IMR-90 (cell line): Measurements from ENCODE around the gene CHCT1. TPM values are rescaled to one million over a fixed set of nuclear protein-coding genes. Genes with fewer than 3 reads are reported as not detected.

Source experiments
- ATAC-seq: fragments of 200-7000 bp; cut with Tn5 transposase; 2 replicates; pipeline ENCODE4 v1.9.1; 2020; ENCODE audit warnings: low read depth, mild to moderate bottlenecking, moderate library complexity
- BruUV-seq: library from RNA; stranded (reverse); fragments of 400-500 nt; replicated peaks from 2 replicates; lab custom pipeline; 2021; lab: Mats Ljungman, UMichigan
- CTCF ChIA-PET: fragments of 300-600 bp; formaldehyde crosslinking; extraction: SDS; loops from one replicate; lab custom pipeline; 2021; ENCODE audit warnings: antibody characterized with exemption; lab: Yijun Ruan, JAX
- POLR2A ChIA-PET: fragments of 300-600 bp; sonication (Branson Sonifier 250); formaldehyde crosslinking; loops from one replicate; lab custom pipeline; 2022; ENCODE audit warnings: antibody characterized with exemption; ENCODE audit not compliant: unreplicated experiment; lab: Charles Lee
- DNase-seq: peaks from one replicate; pipeline ENCODE4 v3.0.0; 2013
- H2AFZ ChIP-seq: replicated peaks from 2 replicates; pipeline ENCODE3; 2013; ENCODE audit warnings: low read length, mild to moderate bottlenecking; ENCODE audit not compliant: poor library complexity
- H2AK5ac ChIP-seq: 2 replicates; pipeline ENCODE4 v1.6.1; 2013; ENCODE audit warnings: low read depth, low read length, inconsistent platforms
- H2AK9ac ChIP-seq: replicated peaks from 2 replicates; pipeline ENCODE3; 2013; ENCODE audit warnings: mild to moderate bottlenecking, low read depth, low read length, moderate library complexity; ENCODE audit not compliant: poor library complexity
- H2BK120ac ChIP-seq: 2 replicates; pipeline ENCODE4 v1.6.1; 2013; ENCODE audit warnings: low read depth, low read length, inconsistent platforms
- H2BK15ac ChIP-seq: 3 replicates; pipeline ENCODE4 v1.6.1; 2013; ENCODE audit warnings: low read depth, low read length, inconsistent platforms
- H2BK20ac ChIP-seq: 2 replicates; pipeline ENCODE4 v1.6.1; 2013; ENCODE audit warnings: low read depth, mild to moderate bottlenecking, inconsistent platforms, low read length, moderate library complexity
- H2BK5ac ChIP-seq: 2 replicates; pipeline ENCODE4 v1.6.1; 2013; ENCODE audit warnings: mild to moderate bottlenecking, low read depth, low read length, inconsistent platforms; ENCODE audit not compliant: poor library complexity, severe bottlenecking
- H3K14ac ChIP-seq: replicated peaks from 2 replicates; pipeline ENCODE4 v1.6.1; 2013; ENCODE audit warnings: low read depth, low read length, inconsistent platforms
- H3K18ac ChIP-seq: 2 replicates; pipeline ENCODE4 v1.6.1; 2013; ENCODE audit warnings: low read depth, low read length, control low read depth
- H3K23ac ChIP-seq: 2 replicates; pipeline ENCODE4 v1.6.1; 2013; ENCODE audit warnings: low read depth, low read length, inconsistent platforms
- H3K27ac ChIP-seq: 2 replicates; pipeline ENCODE4 v1.5.1; 2013; ENCODE audit warnings: mild to moderate bottlenecking, control low read depth, low read length; ENCODE audit not compliant: insufficient read depth
- H3K27me3 ChIP-seq: 2 replicates; pipeline ENCODE4 v1.6.1; 2013; ENCODE audit warnings: low read length; ENCODE audit not compliant: control insufficient read depth, insufficient read depth
- H3K36me3 ChIP-seq: 2 replicates; pipeline ENCODE4 v1.6.1; 2013; ENCODE audit warnings: low read length, mixed read lengths; ENCODE audit not compliant: control insufficient read depth, insufficient read depth
- H3K4ac ChIP-seq: 2 replicates; pipeline ENCODE4 v1.6.1; 2013; ENCODE audit warnings: low read depth, low read length, inconsistent platforms
- H3K4me1 ChIP-seq: 2 replicates; pipeline ENCODE4 v1.6.1; 2013; ENCODE audit warnings: low read length, mixed read lengths; ENCODE audit not compliant: control insufficient read depth, insufficient read depth
- H3K4me2 ChIP-seq: 2 replicates; pipeline ENCODE4 v1.6.1; 2013; ENCODE audit warnings: low read depth, mild to moderate bottlenecking, control low read depth, low read length, moderate library complexity
- H3K4me3 ChIP-seq: 2 replicates; pipeline ENCODE4 v1.5.1; 2013; ENCODE audit warnings: low read depth, mild to moderate bottlenecking, control low read depth, low read length, moderate library complexity; ENCODE audit not compliant: insufficient read depth
- H3K56ac ChIP-seq: 2 replicates; pipeline ENCODE4 v1.6.1; 2013; ENCODE audit warnings: low read length, inconsistent platforms; ENCODE audit not compliant: insufficient read depth; ENCODE audit errors: extremely low read depth
- H3K79me1 ChIP-seq, 2 experiments: 2 replicates each; pipeline ENCODE4 v1.6.1; 2013; ENCODE audit warnings: low read length in 2 of 2, inconsistent platforms in 1 of 2, low read depth in 1 of 2
- H3K9ac ChIP-seq: 2 replicates; pipeline ENCODE4 v1.6.1; 2013; ENCODE audit warnings: low read depth, low read length, control low read depth
- H3K9me1 ChIP-seq: 2 replicates; pipeline ENCODE4 v1.6.1; 2013; ENCODE audit warnings: low read length, inconsistent platforms; ENCODE audit not compliant: insufficient read depth
- H3K9me3 ChIP-seq: 2 replicates; pipeline ENCODE4 v1.6.1; 2013; ENCODE audit warnings: low read length; ENCODE audit not compliant: control insufficient read depth, insufficient read depth
- H4K20me1 ChIP-seq: 2 replicates; pipeline ENCODE4 v1.6.1; 2013; ENCODE audit warnings: low read length, inconsistent platforms; ENCODE audit not compliant: insufficient read depth
- H4K5ac ChIP-seq: 2 replicates; pipeline ENCODE4 v1.6.1; 2013; ENCODE audit warnings: mild to moderate bottlenecking, low read depth, low read length, control low read depth
- H4K8ac ChIP-seq, 2 experiments: 2 replicates each; pipeline ENCODE4 v1.6.1; 2013; ENCODE audit warnings: low read depth in 2 of 2, low read length in 2 of 2, control low read depth in 1 of 2, inconsistent platforms in 1 of 2
- H4K91ac ChIP-seq: 2 replicates; pipeline ENCODE4 v1.6.1; 2013; ENCODE audit warnings: low read depth, low read length, inconsistent platforms; ENCODE audit not compliant: insufficient read depth
- BHLHE40 ChIP-seq: fragments of 150-350 bp; IDR thresholded peaks from 2 replicates; pipeline ENCODE4 v1.6.1; 2016; ENCODE audit warnings: mild to moderate bottlenecking, low read depth, low read length
- CHD1 ChIP-seq: IDR thresholded peaks from 2 replicates; pipeline ENCODE4 v1.6.1; 2012; ENCODE audit warnings: low read depth, low read length, improper control_type of control experiment
- MAFK ChIP-seq: IDR thresholded peaks from 2 replicates; pipeline ENCODE4 v1.6.1; 2012; ENCODE audit warnings: low read depth, low read length, improper control_type of control experiment
- MAZ ChIP-seq: IDR thresholded peaks from 2 replicates; pipeline ENCODE4 v1.6.1; 2012; ENCODE audit warnings: low read depth, mild to moderate bottlenecking, low read length, improper control_type of control experiment, moderate library complexity, borderline replicate concordance
- MXI1 ChIP-seq: IDR thresholded peaks from 2 replicates; pipeline ENCODE4 v1.6.1; 2012; ENCODE audit warnings: low read depth, mild to moderate bottlenecking, low read length, moderate library complexity, borderline replicate concordance
- RAD21 ChIP-seq: IDR thresholded peaks from 2 replicates; pipeline ENCODE4 v1.6.1; 2012; ENCODE audit warnings: low read length, improper control_type of control experiment
- RFX5 ChIP-seq: IDR thresholded peaks from 2 replicates; pipeline ENCODE4 v1.8.0; 2012; ENCODE audit warnings: low read depth, mild to moderate bottlenecking, low read length, moderate library complexity
- WGBS, 2 experiments: methylation state at CpG; one replicate each; pipeline versions ENCODE4 v1.1.5 to v1.1.7; 2013; ENCODE audit warnings: missing lambda C conversion rate in 2 of 2; ENCODE audit not compliant: insufficient read length in 1 of 2; ENCODE audit errors: extremely low coverage in 2 of 2; 5-methylcytosine and 5-hydroxymethylcytosine counted together
- dilution Hi-C: fragments of 300-500 bp; cut with HindIII; formaldehyde crosslinking; loops from one replicate; pipeline ENCODE4 v1.14.3; 2018; ENCODE audit warnings: low sequenced_read_pairs; ENCODE audit not compliant: unreplicated experiment
- in situ Hi-C: fragments of 300-500 bp; cut with MboI; formaldehyde crosslinking; loops from 3 replicates; pipeline ENCODE4 v1.14.3; 2019; ENCODE audit warnings: low sequenced_read_pairs, inconsistent platforms, mixed read lengths
- intact Hi-C: fragments of 100-400 bp; cut with micrococcal nuclease; formaldehyde crosslinking; loops from 2 replicates; pipeline ENCODE4 v1.10.0; 2022
- polyA plus RNA-seq, 3 experiments: library from polyadenylated mRNA; depleted of rRNA; stranded (reverse); fragments of >200 nt; gene quantifications; 2 replicates each; pipeline ENCODE4 v1.2.3, GENCODE V29; 2012; ENCODE audit warnings: low replicate concordance in 1 of 3
- total RNA-seq: library from RNA; depleted of rRNA; stranded (reverse); fragments of >200 nt; gene quantifications from 2 replicates; pipeline ENCODE4 v1.2.3, GENCODE V29; 2012

The CHCT1 gene
- total and polyA plus RNA-seq, 2 of the 4 experiments (the other 2 are of a cell fraction), result not detected

DNA sequence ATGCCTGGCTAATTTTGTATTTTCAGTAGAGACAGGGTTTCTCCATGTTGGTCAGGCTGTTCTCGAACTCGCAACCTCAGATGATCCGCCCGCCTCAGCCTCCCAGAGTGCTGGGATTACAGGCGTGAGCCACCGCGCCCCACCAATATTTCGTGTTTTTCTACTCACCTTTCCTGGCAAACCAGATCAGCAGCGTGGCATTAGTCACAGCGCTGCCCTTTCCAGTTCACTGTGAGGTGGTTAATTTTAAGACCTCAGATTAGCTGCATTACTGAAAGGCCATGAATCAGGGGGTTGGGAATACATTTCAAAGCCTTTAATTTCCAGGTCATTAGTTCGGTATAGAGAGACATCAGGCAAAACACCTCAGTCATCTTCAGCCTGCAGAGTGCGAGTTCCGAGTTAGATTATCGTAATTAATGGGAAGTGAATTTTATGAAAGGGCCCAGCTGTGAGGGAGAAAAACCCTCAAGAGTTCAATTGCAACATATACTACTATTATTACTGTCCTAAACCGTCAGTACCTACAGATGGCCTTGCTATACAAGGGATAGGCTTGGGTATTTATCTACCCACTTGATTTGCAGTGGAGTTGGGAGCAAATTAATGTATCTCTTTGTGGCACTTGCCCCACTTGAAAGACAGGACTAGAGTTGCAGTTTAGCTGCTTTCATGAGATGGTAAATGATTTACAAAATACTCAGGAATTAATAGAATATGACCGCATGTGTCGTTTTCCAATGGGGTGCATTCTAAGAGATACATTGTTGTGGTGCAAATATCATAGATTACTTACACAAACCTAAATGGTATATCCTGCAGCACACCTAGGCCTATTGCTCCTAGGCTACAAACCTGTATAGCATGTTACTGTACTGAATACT is 28.2 kb upstream of the CHCT1 start (continued):
- no peak for TF ChIP-seq BHLHE40

DNA sequence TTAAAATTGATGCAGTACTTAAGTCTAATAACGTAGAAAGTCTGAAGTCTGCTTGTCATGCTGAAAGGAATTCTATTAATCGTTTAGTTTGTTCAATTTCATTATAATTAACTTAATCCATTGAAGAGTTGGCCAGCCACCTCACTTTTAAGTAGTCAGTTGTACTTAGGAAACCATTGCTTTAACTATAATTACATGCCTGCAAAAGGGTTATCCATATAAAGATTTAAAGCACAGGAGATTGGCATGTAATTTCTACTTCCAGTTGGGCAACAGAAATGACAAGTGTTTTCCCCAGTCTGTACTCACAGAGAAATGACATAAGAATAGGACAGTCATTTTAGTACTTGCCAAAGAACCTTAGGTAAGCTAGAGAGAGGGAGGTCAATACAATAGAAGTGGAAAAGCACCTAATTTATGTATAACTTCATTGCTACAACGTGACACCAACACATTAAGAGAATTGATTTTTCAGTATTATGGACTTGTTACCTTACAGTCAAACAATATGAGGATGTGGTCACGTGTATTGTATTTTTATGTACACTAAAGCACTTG is 26.7 kb upstream of the CHCT1 start:
- no peak for TF ChIP-seq RFX5
- TF ChIP-seq MAFK, result no peak
- TF ChIP-seq MAZ, result no peak
- no peak for TF ChIP-seq MXI1
- TF ChIP-seq CHD1, result no peak
- TF ChIP-seq RAD21, result no peak
- intact Hi-C loops, result no loop called here
- POLR2A ChIA-PET, result no interaction called here

More for the DNA sequence above, 26.7 kb upstream of the CHCT1 start:
- Histone ChIP-seq H3K27ac (no peak overlapping the region), H2AK5ac (no peak overlapping the region), H3K56ac (no peak overlapping the region), H3K9me1 (no peaks in the 10 kb centered on the region), H3K9me3 (no peaks in the 10 kb centered on the region), H3K23ac (no peak overlapping the region), H2AK9ac (no peak overlapping the region), H3K4ac (no peak overlapping the region), H3K27me3 (no peaks in the 10 kb centered on the region), H2BK5ac (no peak overlapping the region), H2BK120ac (no peak overlapping the region), H3K18ac (no peak overlapping the region), H3K4me1 (no peaks in the 10 kb centered on the region), H4K91ac (no peak overlapping the region), H4K5ac (no peak overlapping the region), H3K36me3 (no peaks in the 10 kb centered on the region), H3K79me1 (peaks cover 7 to 16% of the 10 kb centered on the region in 2 experiments; a peak in 2 of 4 replicates), H4K20me1 (no peaks in the 10 kb centered on the region), H2AFZ (no peak overlapping the region), H3K4me3 (no peak overlapping the region), H4K8ac (no peak overlapping the region), H2BK20ac (no peak overlapping the region), H3K4me2 (no peak overlapping the region), H3K9ac (no peak overlapping the region), H3K14ac (no peak overlapping the region), H2BK15ac (no peak overlapping the region)
- no CpG with 5 or more reads among the region's 4 CpGs for WGBS, 2 experiments
- CTCF ChIA-PET, result no interaction called here
- no TSS peak for BruUV-seq
- in situ Hi-C loops (no loop called here), dilution Hi-C loops (no loop called here)
- DNase-seq, result no peak
- no peak for ATAC-seq
